Activated T-cell treated with anti-CD3 and anti-CD28 coated beads, Interleukin-2, amount 50 U/mL, for 4 hours (primary cell): ENCODE measurements around the gene HBP1. TPM values are rescaled to one million over a fixed set of nuclear protein-coding genes. Genes with fewer than 3 reads are reported as not detected.
"Not testable (repeated sequence)": the region's sequence is repeated elsewhere in the genome, so short reads cannot be mapped to it uniquely, and the experiment has no call there.

Source experiments
- ATAC-seq, 2 donors: fragments of 200-7000 bp; cut with Tn5 transposase; one replicate each; pipeline ENCODE4 v1.10.0; 2021
- DNase-seq: peaks from one replicate; pipeline ENCODE4 v3.0.0-alpha.2; 2020
- H3K27me3 Mint-ChIP-seq: one replicate; pipeline ENCODE4 v1.8.0; 2021; ENCODE audit warnings: low read depth, mixed read lengths
- H3K36me3 Mint-ChIP-seq: one replicate; pipeline ENCODE4 v1.8.0; 2022; ENCODE audit warnings: mixed read lengths; ENCODE audit not compliant: insufficient read depth
- H3K4me1 Mint-ChIP-seq: one replicate; pipeline ENCODE4 v1.8.0; 2021; ENCODE audit warnings: low read depth, mixed read lengths
- H3K4me3 Mint-ChIP-seq: one replicate; pipeline ENCODE4 v1.8.0; 2021; ENCODE audit warnings: mild to moderate bottlenecking, moderate library complexity, mixed read lengths
- H3K9me3 Mint-ChIP-seq: one replicate; pipeline ENCODE4 v1.8.0; 2021; ENCODE audit warnings: mixed read lengths
- total RNA-seq, 3 donors: library from RNA; stranded (reverse); gene quantifications; one replicate each; pipeline ENCODE4 v1.2.1, GENCODE V29; 2021

Gene HBP1
- total RNA-seq, 3 donors from 2014 or later: 10.1 to 18.5 (median 16.2) TPM

DNA sequence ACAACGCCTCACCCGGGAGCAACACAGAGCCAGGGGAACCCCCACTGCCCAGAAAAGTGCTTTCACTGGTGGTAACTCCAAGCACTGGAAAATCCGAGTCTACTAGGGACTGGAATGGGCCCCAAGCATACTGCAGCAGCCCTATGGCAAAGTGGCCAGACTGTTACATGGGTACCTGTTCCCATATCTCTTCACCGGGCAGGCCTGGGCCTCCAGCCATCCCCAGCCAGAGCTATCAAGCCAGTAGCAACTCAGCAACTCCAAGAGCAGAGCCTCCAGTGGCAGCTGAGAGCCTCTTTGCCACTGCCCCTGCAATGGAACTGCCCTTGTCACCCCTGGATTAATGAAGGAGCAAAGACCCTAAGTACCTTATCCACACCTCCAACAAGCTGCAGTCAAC is 73.5 kb downstream of the HBP1 start:
- Mint-ChIP-seq H3K36me3 (peaks cover 58% of the 10 kb centered on the region), H3K27me3 (no peaks in the 10 kb centered on the region), H3K4me3 (no peak overlapping the region), H3K4me1 (no peaks in the 10 kb centered on the region), H3K9me3 (peaks cover 16% of the 10 kb centered on the region)
- DNase-seq: no peak
- no peak for ATAC-seq

DNA sequence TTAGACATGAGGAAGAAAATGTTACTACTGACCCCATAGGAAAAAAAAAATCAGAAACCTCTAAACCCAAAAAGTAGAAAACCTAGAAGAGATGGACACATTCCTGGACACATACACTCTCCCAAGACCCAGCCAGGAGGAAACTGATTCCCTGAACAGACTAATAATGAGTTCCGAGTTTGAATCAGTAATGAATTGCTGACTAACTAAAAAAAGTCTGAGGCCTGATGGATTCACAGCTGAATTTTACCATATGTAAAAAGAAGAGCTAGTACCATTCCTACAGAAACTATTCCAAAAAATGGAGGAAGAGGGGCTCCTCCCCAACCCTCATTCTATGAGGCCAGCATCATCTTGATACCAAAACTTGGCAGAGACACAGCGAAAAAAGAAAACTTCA is 75.8 kb downstream of the HBP1 start:
- no peak for ATAC-seq

DNA sequence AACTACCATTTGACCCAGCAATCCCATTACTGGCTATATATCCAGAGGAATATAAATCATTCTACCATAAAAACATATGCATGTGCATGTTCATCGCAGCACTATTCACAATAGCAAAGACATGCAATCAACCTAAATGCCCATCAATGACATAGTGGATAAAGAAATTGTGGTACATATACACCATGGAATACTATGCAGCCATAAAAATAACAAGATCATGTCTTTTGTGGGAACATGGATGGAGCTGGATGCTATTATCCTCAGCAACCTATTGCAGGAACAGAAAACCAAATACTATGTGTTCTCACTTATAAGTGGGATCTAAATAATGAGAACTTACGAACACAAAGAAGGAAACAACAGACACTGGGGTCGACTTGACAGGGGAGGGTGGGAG is 78.0 kb downstream of the HBP1 start:
- not testable (repeated sequence) for H3K4me3 Mint-ChIP-seq, H3K27me3 Mint-ChIP-seq

More for the DNA sequence above, 75.8 kb downstream of the HBP1 start:
- Mint-ChIP-seq H3K36me3 (peaks cover 61% of the 10 kb centered on the region), H3K4me3 (no peak overlapping the region), H3K27me3 (no peaks in the 10 kb centered on the region), H3K9me3 (peaks cover 16% of the 10 kb centered on the region), H3K4me1 (no peaks in the 10 kb centered on the region)
- DNase-seq: no peak

DNA sequence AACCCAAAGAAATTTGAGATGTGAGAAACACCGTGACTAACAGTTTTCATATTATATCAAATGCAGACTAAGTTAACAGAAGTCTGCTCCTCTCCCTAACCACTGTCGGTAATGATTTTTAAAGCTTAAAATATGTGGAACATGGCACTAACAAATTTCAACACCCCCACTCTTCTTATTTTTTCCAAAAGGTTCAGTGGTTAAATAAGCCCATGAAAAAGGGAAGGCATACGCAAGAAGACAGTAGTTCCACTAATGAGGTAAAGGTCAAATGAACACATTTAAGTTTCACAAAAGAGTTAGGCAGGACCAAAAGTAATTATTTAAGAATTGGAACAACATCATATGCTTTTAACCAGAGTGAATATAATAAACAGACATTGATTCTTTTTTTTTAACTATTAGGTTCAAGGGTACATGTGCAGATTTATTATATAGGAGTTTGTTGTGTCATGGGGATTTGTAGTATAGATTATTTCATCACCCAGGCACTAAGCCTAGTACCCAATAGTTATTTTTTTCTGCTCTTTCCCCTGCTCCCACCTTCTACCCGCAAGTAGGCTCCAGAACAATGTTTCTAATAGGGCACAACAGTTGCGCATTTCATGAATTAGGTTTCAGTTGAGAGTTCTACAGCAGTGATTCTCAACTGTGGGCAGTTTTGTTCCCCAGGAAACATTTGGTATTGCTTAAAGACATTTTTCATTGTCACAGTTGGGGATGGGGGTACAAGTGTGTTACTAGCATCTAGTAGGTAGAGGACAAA is 79.9 kb downstream of the HBP1 start:
- H3K9me3 Mint-ChIP-seq: peaks cover 16% of the 10 kb centered on the region
- ATAC-seq: no peak
- DNase-seq: no peak
- peaks cover 48% of the 10 kb centered on the region for H3K36me3 Mint-ChIP-seq
- no peaks in the 10 kb centered on the region for H3K27me3 Mint-ChIP-seq
- H3K4me1 Mint-ChIP-seq: no peaks in the 10 kb centered on the region
- no peak overlapping the region for H3K4me3 Mint-ChIP-seq

More for the DNA sequence above, 78.0 kb downstream of the HBP1 start:
- ATAC-seq, DNase-seq, H3K4me1 Mint-ChIP-seq: not testable (repeated sequence)
- H3K9me3 Mint-ChIP-seq: peaks cover 16% of the 10 kb centered on the region
- H3K36me3 Mint-ChIP-seq: peaks cover 58% of the 10 kb centered on the region

DNA sequence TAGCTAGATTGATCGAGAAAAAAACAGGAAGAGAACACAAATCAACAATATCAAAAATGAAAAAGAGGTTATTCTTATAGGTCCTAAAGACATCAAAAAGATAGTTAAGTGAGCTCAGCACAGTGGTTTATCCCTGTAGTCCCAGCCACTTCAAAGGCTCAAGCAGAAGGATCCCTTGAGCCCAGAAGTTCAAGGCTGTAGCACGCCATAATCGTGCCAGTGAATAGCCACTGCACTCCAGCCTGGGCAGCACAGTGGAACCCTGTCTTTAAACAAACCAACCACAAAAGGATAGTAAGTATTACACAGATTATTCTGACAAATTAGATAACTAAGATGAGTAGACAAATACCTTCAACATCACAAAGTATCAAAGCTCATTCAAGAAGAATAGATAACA is 83.2 kb downstream of the HBP1 start:
- H3K9me3 Mint-ChIP-seq: peaks cover 2% of the 10 kb centered on the region
- H3K4me3 Mint-ChIP-seq: no peak overlapping the region
- H3K36me3 Mint-ChIP-seq: peaks cover 24% of the 10 kb centered on the region
- no peaks in the 10 kb centered on the region for H3K4me1 Mint-ChIP-seq
- no peak for ATAC-seq
- no peaks in the 10 kb centered on the region for H3K27me3 Mint-ChIP-seq
- DNase-seq: no peak

Other genes starting within 250 kb of the HBP1 start
- 1 to 10 TPM in 1 of 3 donors, under 1 TPM in 2; 0.58 to 1.0 (median 0.60) TPM for gene PRKAR2B, start 124.3 kb upstream of the HBP1 start, total RNA-seq